ENCODE results near the gene PLPPR2.
A peak's percentile ranks its signal among the peaks of the same experiment; 100 is the strongest.
"Not testable (repeated sequence)": the region's sequence is repeated elsewhere in the genome, so short reads cannot be mapped to it uniquely, and the experiment has no call there.

Gene PLPPR2

DNA sequence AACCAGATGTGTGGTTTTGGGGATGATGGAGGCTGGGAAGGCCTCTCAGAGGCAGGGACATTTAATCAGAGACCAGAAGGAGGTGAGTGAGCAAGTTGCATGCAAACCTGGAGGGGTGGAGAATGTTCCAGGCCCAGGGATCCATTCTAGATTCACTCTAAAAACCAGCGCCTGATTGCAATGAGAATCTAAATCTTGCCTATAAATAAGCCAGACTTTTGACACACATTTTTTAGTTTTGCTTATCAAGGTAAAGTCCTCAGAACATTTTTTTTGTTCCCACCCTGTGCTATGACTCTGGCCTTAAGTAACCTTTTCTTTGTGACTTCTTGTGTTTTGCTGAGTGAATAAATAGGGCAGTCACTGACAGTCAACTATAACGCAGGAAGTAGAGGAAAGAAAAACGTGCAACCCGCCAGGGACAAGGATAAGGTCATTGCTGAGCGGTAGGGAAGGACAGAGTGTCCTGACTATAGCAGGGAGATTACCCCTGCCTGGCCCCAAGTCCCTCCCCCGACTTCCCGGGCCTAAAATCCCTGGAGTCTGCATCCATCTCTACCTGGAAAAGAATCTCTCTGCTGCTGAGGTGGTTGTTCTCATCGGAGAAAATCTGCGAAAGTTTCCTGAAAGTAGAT lies 49.5 kb downstream of the PLPPR2 start:
- TF ChIP-seq, protein P1, sequence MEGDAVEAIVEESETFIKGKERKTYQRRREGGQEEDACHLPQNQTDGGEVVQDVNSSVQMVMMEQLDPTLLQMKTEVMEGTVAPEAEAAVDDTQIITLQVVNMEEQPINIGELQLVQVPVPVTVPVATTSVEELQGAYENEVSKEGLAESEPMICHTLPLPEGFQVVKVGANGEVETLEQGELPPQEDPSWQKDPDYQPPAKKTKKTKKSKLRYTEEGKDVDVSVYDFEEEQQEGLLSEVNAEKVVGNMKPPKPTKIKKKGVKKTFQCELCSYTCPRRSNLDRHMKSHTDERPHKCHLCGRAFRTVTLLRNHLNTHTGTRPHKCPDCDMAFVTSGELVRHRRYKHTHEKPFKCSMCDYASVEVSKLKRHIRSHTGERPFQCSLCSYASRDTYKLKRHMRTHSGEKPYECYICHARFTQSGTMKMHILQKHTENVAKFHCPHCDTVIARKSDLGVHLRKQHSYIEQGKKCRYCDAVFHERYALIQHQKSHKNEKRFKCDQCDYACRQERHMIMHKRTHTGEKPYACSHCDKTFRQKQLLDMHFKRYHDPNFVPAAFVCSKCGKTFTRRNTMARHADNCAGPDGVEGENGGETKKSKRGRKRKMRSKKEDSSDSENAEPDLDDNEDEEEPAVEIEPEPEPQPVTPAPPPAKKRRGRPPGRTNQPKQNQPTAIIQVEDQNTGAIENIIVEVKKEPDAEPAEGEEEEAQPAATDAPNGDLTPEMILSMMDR (IDR thresholded peaks at IDR 0.05; ENCODE audit: low read depth, low read length, missing control alignments): no peak
- H3K4me3 ChIP-seq (ENCODE audit: low read depth, low read length): no peak overlapping the region
- DNase-seq (ENCODE audit: low read depth): no peak

GRCh38 chr19:11405846-11406643 lies 50.8 kb downstream of the PLPPR2 start:
- DNase-seq (ENCODE audit: low read depth): no peak
- H3K4me3 ChIP-seq (ENCODE audit: low read depth, low read length): no peak overlapping the region
- TF ChIP-seq, protein P1 (IDR thresholded peaks at IDR 0.05; ENCODE audit: low read depth, low read length, missing control alignments): peak; percentile 8

- DNase-seq (ENCODE audit: low read depth); H3K4me3 ChIP-seq (ENCODE audit: low read depth, low read length): not testable (repeated sequence)
Measured at GRCh38 chr19:11406703-11407236, 51.5 kb downstream of the PLPPR2 start.

DNA sequence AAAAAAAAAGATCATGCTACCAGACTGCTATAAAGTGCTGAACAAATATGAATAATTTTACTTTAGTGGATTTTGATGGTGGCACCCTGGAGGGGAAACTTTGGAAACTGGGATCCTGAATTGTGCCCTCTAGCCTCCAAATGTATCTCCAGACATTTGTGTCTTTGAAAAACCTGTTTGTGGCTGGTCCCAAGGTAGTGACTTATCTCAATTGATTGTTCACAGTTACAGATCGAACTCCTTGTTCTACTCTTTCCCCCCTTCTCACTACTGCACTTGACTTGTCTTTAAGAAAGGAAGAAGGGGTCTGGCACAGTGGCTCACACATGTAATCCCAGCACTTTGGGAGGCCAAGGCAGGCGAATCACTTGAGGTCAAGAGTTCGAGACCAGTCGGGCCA lies 53.4 kb downstream of the PLPPR2 start:
- DNase-seq (ENCODE audit: low read depth): no peak
- no peak overlapping the region for H3K4me3 ChIP-seq (ENCODE audit: low read depth, low read length)
- TF ChIP-seq, protein P1 (IDR thresholded peaks at IDR 0.05; ENCODE audit: low read depth, low read length, missing control alignments): no peak

- no peak overlapping the region for H3K4me3 ChIP-seq (ENCODE audit: low read depth, low read length)
- TF ChIP-seq, protein P1 (IDR thresholded peaks at IDR 0.05; ENCODE audit: low read depth, low read length, missing control alignments): no peak
- DNase-seq (ENCODE audit: low read depth): no peak
Measured at GRCh38 chr19:11410682-11411081, 55.5 kb downstream of the PLPPR2 start.

GRCh38 chr19:11414544-11414943 lies 59.3 kb downstream of the PLPPR2 start:
- no peak overlapping the region for H3K4me3 ChIP-seq (ENCODE audit: low read depth, low read length)
- no peak for DNase-seq (ENCODE audit: low read depth)
- TF ChIP-seq, protein P1 (IDR thresholded peaks at IDR 0.05; ENCODE audit: low read depth, low read length, missing control alignments): no peak
